ENCODE measurements around the gene MYH11. TPM values are rescaled to one million over a fixed set of nuclear protein-coding genes. Genes with fewer than 3 reads are reported as not detected.

The MYH11 gene
- total and polyA plus RNA-seq, 2 of the 13 experiments (the other 11 are each of a cell fraction or from before 2014, with no cell fraction given): not detected

GRCh38 chr16:15777533-15778203 is 79.2 kb downstream of the MYH11 start:
- no peaks in the 10 kb centered on the region for H4K20me1 ChIP-seq (ENCODE audit: insufficient read depth, low read length)
- peaks cover 0 to 21% of the 10 kb centered on the region in 2 experiments; a peak in 3 of 5 replicates for H3K27me3 ChIP-seq (ENCODE audit: control insufficient read depth in 1 of 2, insufficient read depth in 2 of 2, low read length in 2 of 2)
- no peak overlapping the region for H3K27ac ChIP-seq (ENCODE audit: extremely low read length, insufficient read depth, low read length)
- H3K4me1 ChIP-seq (ENCODE audit: insufficient read depth, low read length): peaks cover 11% of the 10 kb centered on the region; the same call in 1 of the 2 replicates
- FAIRE-seq (peak; percentile 91), ATAC-seq (peak; percentile 97), DNase-seq (ENCODE audit: low spot score) (peak; percentile 85)
- WGBS (ENCODE audit: low lambda C conversion rate): 28% methylated on average over 11 of the region's 11 CpGs
- POLR2A ChIA-PET: no interaction called here
- H3K9me3 ChIP-seq (ENCODE audit: low read length): no peaks in the 10 kb centered on the region
- no peak overlapping the region for H3K4me2 ChIP-seq (ENCODE audit: low read depth, low read length)
- no peaks in the 10 kb centered on the region for H3K36me3 ChIP-seq (replicated peaks in 1 of 2; ENCODE audit: control insufficient read depth in 1 of 2, insufficient read depth in 2 of 2, low read length in 2 of 2)
- intact Hi-C loops (cut with micrococcal nuclease; ENCODE audit: unreplicated experiment) (loop anchor here (1.0 kb wide), 1 partner anchor 45 kb away; no protein-coding TSS in a partner anchor), in situ Hi-C loops (cut with HindIII; ENCODE audit: extremely low pct_ligation_motif_present, low pct_unique_long_range_greater_than_20kb) (loop anchor here (5.0 kb wide), 2 partner anchors 45 to 350 kb away; no protein-coding TSS in a partner anchor)
- CTCF ChIA-PET (ENCODE audit: low intra/inter-chr PET ratio, low total read pairs): interaction anchor here (1.0 to 1.8 kb wide), 3 partner anchors 44 to 365 kb away, joined by 3 to 21 read pairs (median 5); no protein-coding TSS in a partner anchor
- no peak overlapping the region for H3K9ac ChIP-seq (ENCODE audit: insufficient read depth, low read depth, low read length)
- no peak overlapping the region for H2AFZ ChIP-seq (ENCODE audit: low read length)
- no peak overlapping the region for H3K4me3 ChIP-seq (replicated peaks in 1 of 3; ENCODE audit: insufficient read depth in 1 of 3, low read depth in 2 of 3, low read length in 3 of 3)
- no peaks in the 10 kb centered on the region for H3K79me2 ChIP-seq (ENCODE audit: insufficient read depth, low read length)
- BruUV-seq (replicated peaks): no TSS peak
- no peak for TF ChIP-seq ZNF569 (CRISPR knock-in tag; IDR thresholded peaks at IDR 0.05; ENCODE audit: borderline replicate concordance)
- TF ChIP-seq HNF4A (CRISPR knock-in tag; IDR thresholded peaks at IDR 0.05): peak; percentile 39; the same call in 1 of the 2 replicates
- TF ChIP-seq NFKB2 (CRISPR knock-in tag; IDR thresholded peaks at IDR 0.05; ENCODE audit: borderline replicate concordance): no peak
- TF ChIP-seq TEAD3 (CRISPR knock-in tag; optimal IDR thresholded peaks at IDR 0.05; ENCODE audit: borderline replicate concordance): peak; percentile 56
- no peak for TF ChIP-seq SNAPC2 (CRISPR knock-in tag; IDR thresholded peaks at IDR 0.05)
- no peak for TF ChIP-seq ZNF781 (CRISPR knock-in tag; IDR thresholded peaks at IDR 0.05; ENCODE audit: borderline replicate concordance, not compliant biosample characterization)
- TF ChIP-seq FOSL2 (CRISPR knock-in tag; IDR thresholded peaks at IDR 0.05): no peak
- TF ChIP-seq POGZ (CRISPR knock-in tag; IDR thresholded peaks at IDR 0.05): no peak
- TF ChIP-seq TSC22D2 (CRISPR knock-in tag; IDR thresholded peaks at IDR 0.05; ENCODE audit: borderline replicate concordance): no peak
- no peak for TF ChIP-seq ASH2L (IDR thresholded peaks at IDR 0.05; ENCODE audit: insufficient read length, low read depth, low read length)
- no peak for TF ChIP-seq ZNF230 (CRISPR knock-in tag; IDR thresholded peaks at IDR 0.05)
- TF ChIP-seq SIN3B (IDR thresholded peaks at IDR 0.05; ENCODE audit: low read length): no peak
- no peak for TF ChIP-seq GATA4 (IDR thresholded peaks at IDR 0.05; ENCODE audit: borderline replicate concordance, low read depth)
- TF ChIP-seq ZZZ3 (CRISPR knock-in tag; IDR thresholded peaks at IDR 0.05; ENCODE audit: borderline replicate concordance): no peak
- TF ChIP-seq PHF5A (CRISPR knock-in tag; IDR thresholded peaks at IDR 0.05; ENCODE audit: low read depth, unreplicated experiment): no peak
- 0 out of 2 replicates have a peak, but pooled peaks have one; percentile 2 for TF ChIP-seq TBX2 (CRISPR knock-in tag; IDR thresholded peaks at IDR 0.05; ENCODE audit: borderline replicate concordance)
- peak; percentile 77; the same call in 1 of the 2 replicates for TF ChIP-seq TGIF2 (CRISPR knock-in tag; IDR thresholded peaks at IDR 0.05)
- no peak for TF ChIP-seq KDM4B (CRISPR knock-in tag; IDR thresholded peaks at IDR 0.05)
- no peak for TF ChIP-seq HOXD1 (CRISPR knock-in tag; IDR thresholded peaks at IDR 0.05)
- peak; percentile 90 for TF ChIP-seq MYC (CRISPR knock-in tag; IDR thresholded peaks at IDR 0.05; ENCODE audit: borderline replicate concordance)
- no peak; the same call in 1 of the 2 replicates for TF ChIP-seq BHLHE40 (IDR thresholded peaks at IDR 0.05; ENCODE audit: low read length)
- TF ChIP-seq ZNF737 (CRISPR knock-in tag; IDR thresholded peaks at IDR 0.05; ENCODE audit: borderline replicate concordance): no peak
- no peak for TF ChIP-seq CREB3 (CRISPR knock-in tag; IDR thresholded peaks at IDR 0.05)
- no peak for TF ChIP-seq KAT7 (CRISPR knock-in tag; IDR thresholded peaks at IDR 0.05; ENCODE audit: borderline replicate concordance)
- no peak for TF ChIP-seq DR1 (CRISPR knock-in tag; IDR thresholded peaks at IDR 0.05)
- TF ChIP-seq ZNF292 (CRISPR knock-in tag; IDR thresholded peaks at IDR 0.05; ENCODE audit: borderline replicate concordance, low read depth): no peak
- TF ChIP-seq STAG1 (CRISPR knock-in tag; IDR thresholded peaks at IDR 0.05): peak; percentile 97
- TF ChIP-seq ZNF44 (CRISPR knock-in tag; IDR thresholded peaks at IDR 0.05): no peak

Data from HepG2 (cell line).